ENCODE results near the gene VWA8. TPM values are rescaled to one million over a fixed set of nuclear protein-coding genes. Genes with fewer than 3 reads are reported as not detected.

The VWA8 gene
- total and polyA plus RNA-seq, 2 of the 13 experiments (the other 11 are each of a cell fraction or from before 2014, with no cell fraction given) = 9.1 to 17.3 TPM

- CTCF ChIA-PET (ENCODE audit: low intra/inter-chr PET ratio, low total read pairs) = no interaction called here
Observed at GRCh38 chr13:41988244-41988643, 27.3 kb upstream of the VWA8 start.

More at GRCh38 chr13:41988244-41988643, 27.3 kb upstream of the VWA8 start:
- H3K4me1 ChIP-seq (ENCODE audit: insufficient read depth, low read length) = 0 out of 2 replicates have a peak, but pooled peaks cover 17% of the 10 kb centered on the region
- DNase-seq (ENCODE audit: low spot score) (no peak), ATAC-seq (no peak), FAIRE-seq (no peak)
- TF ChIP-seq ZBTB42 (CRISPR knock-in tag; IDR thresholded peaks at IDR 0.05) (no peak), MAZ (IDR thresholded peaks at IDR 0.05; ENCODE audit: borderline replicate concordance, low read depth, low read length) (no peak), MAZ (CRISPR knock-in tag; IDR thresholded peaks at IDR 0.05; ENCODE audit: low read depth) (no peak), RBAK (CRISPR knock-in tag; IDR thresholded peaks at IDR 0.05) (no peak), ZNF326 (CRISPR knock-in tag; IDR thresholded peaks at IDR 0.05; ENCODE audit: borderline replicate concordance) (no peak), ZNF616 (CRISPR knock-in tag; IDR thresholded peaks at IDR 0.05; ENCODE audit: low read depth) (no peak), ZFAT (CRISPR knock-in tag; conservative IDR thresholded peaks at IDR 0.05) (no peak), PREB (CRISPR knock-in tag; IDR thresholded peaks at IDR 0.05) (no peak), ZNF446 (CRISPR knock-in tag; IDR thresholded peaks at IDR 0.05) (no peak), PBX3 (CRISPR knock-in tag; IDR thresholded peaks at IDR 0.05; ENCODE audit: borderline replicate concordance) (no peak), ZNF547 (CRISPR knock-in tag; IDR thresholded peaks at IDR 0.05) (no peak), HOXD1 (CRISPR knock-in tag; IDR thresholded peaks at IDR 0.05) (no peak), ZIK1 (CRISPR knock-in tag; IDR thresholded peaks at IDR 0.05; ENCODE audit: borderline replicate concordance, low read depth) (no peak)
- TF ChIP-seq, protein P1, sequence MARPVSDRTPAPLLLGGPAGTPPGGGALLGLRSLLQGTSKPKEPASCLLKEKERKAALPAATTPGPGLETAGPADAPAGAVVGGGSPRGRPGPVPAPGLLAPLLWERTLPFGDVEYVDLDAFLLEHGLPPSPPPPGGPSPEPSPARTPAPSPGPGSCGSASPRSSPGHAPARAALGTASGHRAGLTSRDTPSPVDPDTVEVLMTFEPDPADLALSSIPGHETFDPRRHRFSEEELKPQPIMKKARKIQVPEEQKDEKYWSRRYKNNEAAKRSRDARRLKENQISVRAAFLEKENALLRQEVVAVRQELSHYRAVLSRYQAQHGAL (CRISPR knock-in tag; IDR thresholded peaks at IDR 0.05; ENCODE audit: not compliant biosample characterization) = no peak
- TF ChIP-seq, protein P2, sequence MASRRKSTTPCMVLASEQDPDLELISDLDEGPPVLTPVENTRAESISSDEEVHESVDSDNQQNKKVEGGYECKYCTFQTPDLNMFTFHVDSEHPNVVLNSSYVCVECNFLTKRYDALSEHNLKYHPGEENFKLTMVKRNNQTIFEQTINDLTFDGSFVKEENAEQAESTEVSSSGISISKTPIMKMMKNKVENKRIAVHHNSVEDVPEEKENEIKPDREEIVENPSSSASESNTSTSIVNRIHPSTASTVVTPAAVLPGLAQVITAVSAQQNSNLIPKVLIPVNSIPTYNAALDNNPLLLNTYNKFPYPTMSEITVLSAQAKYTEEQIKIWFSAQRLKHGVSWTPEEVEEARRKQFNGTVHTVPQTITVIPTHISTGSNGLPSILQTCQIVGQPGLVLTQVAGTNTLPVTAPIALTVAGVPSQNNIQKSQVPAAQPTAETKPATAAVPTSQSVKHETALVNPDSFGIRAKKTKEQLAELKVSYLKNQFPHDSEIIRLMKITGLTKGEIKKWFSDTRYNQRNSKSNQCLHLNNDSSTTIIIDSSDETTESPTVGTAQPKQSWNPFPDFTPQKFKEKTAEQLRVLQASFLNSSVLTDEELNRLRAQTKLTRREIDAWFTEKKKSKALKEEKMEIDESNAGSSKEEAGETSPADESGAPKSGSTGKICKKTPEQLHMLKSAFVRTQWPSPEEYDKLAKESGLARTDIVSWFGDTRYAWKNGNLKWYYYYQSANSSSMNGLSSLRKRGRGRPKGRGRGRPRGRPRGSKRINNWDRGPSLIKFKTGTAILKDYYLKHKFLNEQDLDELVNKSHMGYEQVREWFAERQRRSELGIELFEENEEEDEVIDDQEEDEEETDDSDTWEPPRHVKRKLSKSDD (CRISPR knock-in tag; IDR thresholded peaks at IDR 0.05; ENCODE audit: low read depth) = no peak
- H3K79me2 ChIP-seq (ENCODE audit: insufficient read depth, low read length) = no peaks in the 10 kb centered on the region
- no peak overlapping the region for H3K27ac ChIP-seq (ENCODE audit: extremely low read length, insufficient read depth, low read length)
- H3K27me3 ChIP-seq (ENCODE audit: control insufficient read depth in 1 of 2, insufficient read depth in 2 of 2, low read length in 2 of 2) = no peaks in the 10 kb centered on the region
- no peak overlapping the region for H3K4me3 ChIP-seq (replicated peaks in 1 of 3; ENCODE audit: insufficient read depth in 1 of 3, low read depth in 2 of 3, low read length in 3 of 3)
- no peak overlapping the region for H3K9ac ChIP-seq (ENCODE audit: insufficient read depth, low read depth, low read length)
- intact Hi-C loops (cut with micrococcal nuclease; ENCODE audit: unreplicated experiment) = no loop called here
- H3K4me2 ChIP-seq (ENCODE audit: low read depth, low read length) = no peak overlapping the region
- POLR2A ChIA-PET = no interaction called here
- H3K36me3 ChIP-seq (replicated peaks in 1 of 2; ENCODE audit: control insufficient read depth in 1 of 2, insufficient read depth in 2 of 2, low read length in 2 of 2) = no peaks in the 10 kb centered on the region
- H3K9me3 ChIP-seq (ENCODE audit: low read length) = no peaks in the 10 kb centered on the region
- H2AFZ ChIP-seq (ENCODE audit: low read length) = no peak overlapping the region
- in situ Hi-C loops (cut with HindIII; ENCODE audit: extremely low pct_ligation_motif_present, low pct_unique_long_range_greater_than_20kb) = no loop called here
- BruUV-seq (replicated peaks) = no TSS peak
- no peaks in the 10 kb centered on the region for H4K20me1 ChIP-seq (ENCODE audit: insufficient read depth, low read length)
